MM.1S (cell line): ENCODE results near the gene ACSL6.

ENCODE experiments used
- EZH2 ChIP-seq: fragments of 300-600 bp; sonication (generic); optimal IDR thresholded peaks from 2 replicates; pipeline ENCODE3; 2017; ENCODE audit warnings: low read depth, mild to moderate bottlenecking, antibody characterized with exemption, low read length, mixed read lengths
- EZH2phosphoT487 ChIP-seq: fragments of 300-600 bp; sonication (generic); IDR thresholded peaks from 2 replicates; pipeline ENCODE4 v1.6.1; 2018; ENCODE audit warnings: antibody characterized with exemption, low read length
- TF ChIP-seq, protein P1 (sequence below): fragments of 300-600 bp; sonication (generic); IDR thresholded peaks from 2 replicates; pipeline ENCODE4 v1.5.1; 2016; ENCODE audit warnings: antibody characterized with exemption, low read length, mixed read lengths

DNA sequence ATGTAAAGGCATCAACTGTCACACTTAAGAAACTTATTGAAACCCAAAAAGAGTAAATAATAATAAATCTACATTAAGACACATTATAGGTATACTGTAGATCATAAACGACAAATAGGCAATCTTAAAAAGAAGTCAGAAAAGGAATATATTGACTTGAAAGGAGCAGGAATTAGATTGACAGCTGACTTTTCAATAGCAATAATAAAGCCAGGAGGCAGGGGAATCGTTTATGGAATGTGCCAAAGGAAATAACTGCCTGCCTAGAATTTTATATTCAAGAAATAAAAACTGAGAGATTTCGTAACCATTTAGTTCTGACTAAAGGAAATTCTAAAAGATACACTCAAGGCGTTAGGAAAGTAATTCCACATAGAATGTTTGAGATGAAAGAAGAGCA lies 21.7 kb upstream of the ACSL6 start:
- TF ChIP-seq EZH2 (no peak), EZH2phosphoT487 (no peak)
- TF ChIP-seq, protein P1, sequence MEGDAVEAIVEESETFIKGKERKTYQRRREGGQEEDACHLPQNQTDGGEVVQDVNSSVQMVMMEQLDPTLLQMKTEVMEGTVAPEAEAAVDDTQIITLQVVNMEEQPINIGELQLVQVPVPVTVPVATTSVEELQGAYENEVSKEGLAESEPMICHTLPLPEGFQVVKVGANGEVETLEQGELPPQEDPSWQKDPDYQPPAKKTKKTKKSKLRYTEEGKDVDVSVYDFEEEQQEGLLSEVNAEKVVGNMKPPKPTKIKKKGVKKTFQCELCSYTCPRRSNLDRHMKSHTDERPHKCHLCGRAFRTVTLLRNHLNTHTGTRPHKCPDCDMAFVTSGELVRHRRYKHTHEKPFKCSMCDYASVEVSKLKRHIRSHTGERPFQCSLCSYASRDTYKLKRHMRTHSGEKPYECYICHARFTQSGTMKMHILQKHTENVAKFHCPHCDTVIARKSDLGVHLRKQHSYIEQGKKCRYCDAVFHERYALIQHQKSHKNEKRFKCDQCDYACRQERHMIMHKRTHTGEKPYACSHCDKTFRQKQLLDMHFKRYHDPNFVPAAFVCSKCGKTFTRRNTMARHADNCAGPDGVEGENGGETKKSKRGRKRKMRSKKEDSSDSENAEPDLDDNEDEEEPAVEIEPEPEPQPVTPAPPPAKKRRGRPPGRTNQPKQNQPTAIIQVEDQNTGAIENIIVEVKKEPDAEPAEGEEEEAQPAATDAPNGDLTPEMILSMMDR, result no peak
